CD8-positive, alpha-beta memory T cell (primary cell): ENCODE data around the gene TLE6. TPM values are rescaled to one million over a fixed set of nuclear protein-coding genes. Genes with fewer than 3 reads are reported as not detected.

Experiments
- CTCF ChIA-PET: fragments of 350-600 bp; sonication (Branson Sonifier 250); formaldehyde crosslinking; loops from one replicate; lab custom pipeline; 2021; ENCODE audit warnings: antibody characterized with exemption; lab: Charles Lee
- POLR2A ChIA-PET: fragments of 350-600 bp; sonication (Branson Sonifier 250); formaldehyde crosslinking; loops from one replicate; lab custom pipeline; 2021; ENCODE audit warnings: antibody characterized with exemption; lab: Charles Lee
- DNase-seq, 5 donors: peaks; one replicate each; pipeline versions ENCODE4 v3.0.0 to v3.0.0-alpha.2; 2020 to 2022; ENCODE audit warnings: mixed read lengths in 1 of 5
- H3K27ac ChIP-seq: one replicate; pipeline ENCODE4 v1.7.0; 2013; ENCODE audit warnings: low read depth, mild to moderate bottlenecking, low read length, moderate library complexity
- H3K27me3 ChIP-seq: 2 replicates; pipeline ENCODE4 v1.7.0; 2013; ENCODE audit warnings: low read length, mild to moderate bottlenecking; ENCODE audit not compliant: insufficient read depth, poor library complexity, severe bottlenecking
- H3K36me3 ChIP-seq: 2 replicates; pipeline ENCODE4 v1.7.0; 2013; ENCODE audit warnings: mild to moderate bottlenecking, low read length, moderate library complexity; ENCODE audit not compliant: insufficient read depth
- H3K4me1 ChIP-seq: 2 replicates; pipeline ENCODE4 v1.7.0; 2013; ENCODE audit warnings: mild to moderate bottlenecking, low read length, moderate library complexity; ENCODE audit not compliant: insufficient read depth
- H3K4me3 ChIP-seq: 2 replicates; pipeline ENCODE4 v1.7.0; 2013; ENCODE audit warnings: mild to moderate bottlenecking, low read length
- H3K9me3 ChIP-seq: 2 replicates; pipeline ENCODE4 v1.7.0; 2013; ENCODE audit warnings: mild to moderate bottlenecking, low read length
- H3K27ac Mint-ChIP-seq, 8 donors: one replicate each; pipeline ENCODE4 v1.8.0; 2020 to 2021; ENCODE audit warnings: mixed read lengths in 8 of 8, mild to moderate bottlenecking in 6 of 8, inconsistent platforms in 3 of 8, moderate library complexity in 3 of 8
- H3K27me3 Mint-ChIP-seq, 2 donors: one replicate each; pipeline ENCODE4 v1.8.0; 2020 to 2021; ENCODE audit warnings: mixed read lengths in 2 of 2, mild to moderate bottlenecking in 1 of 2, moderate library complexity in 1 of 2
- H3K36me3 Mint-ChIP-seq, 3 donors: one replicate each; pipeline ENCODE4 v1.8.0; 2020 to 2021; ENCODE audit warnings: mixed read lengths in 3 of 3, inconsistent platforms in 1 of 3, mild to moderate bottlenecking in 1 of 3
- H3K4me1 Mint-ChIP-seq, 3 donors: one replicate each; pipeline ENCODE4 v1.8.0; 2020 to 2021; ENCODE audit warnings: mixed read lengths in 3 of 3, inconsistent platforms in 1 of 3, mild to moderate bottlenecking in 1 of 3
- H3K4me3 Mint-ChIP-seq, 7 donors: one replicate each; pipeline ENCODE4 v1.8.0; 2020 to 2021; ENCODE audit warnings: mixed read lengths in 7 of 7, mild to moderate bottlenecking in 6 of 7, moderate library complexity in 4 of 7, inconsistent platforms in 2 of 7
- H3K9me3 Mint-ChIP-seq, 5 donors: one replicate each; pipeline ENCODE4 v1.8.0; 2020 to 2022; ENCODE audit warnings: mixed read lengths in 5 of 5, mild to moderate bottlenecking in 3 of 5, moderate library complexity in 2 of 5, inconsistent platforms in 1 of 5
- polyA plus RNA-seq: library from polyadenylated mRNA; unstranded; fragments of 300-500 nt; fragmentation: Illumina TruSeq; gene quantifications from one replicate; pipeline ENCODE4 v1.2.3, GENCODE V29; 2021
- total RNA-seq, 2 experiments: library from RNA; stranded (reverse); gene quantifications; one replicate each; pipeline ENCODE4 v1.2.3, GENCODE V29; 2021

TLE6 gene
- total and polyA plus RNA-seq, 3 experiments from 2014 or later = 1.1 to 1.3 TPM; not detected in 1

DNA sequence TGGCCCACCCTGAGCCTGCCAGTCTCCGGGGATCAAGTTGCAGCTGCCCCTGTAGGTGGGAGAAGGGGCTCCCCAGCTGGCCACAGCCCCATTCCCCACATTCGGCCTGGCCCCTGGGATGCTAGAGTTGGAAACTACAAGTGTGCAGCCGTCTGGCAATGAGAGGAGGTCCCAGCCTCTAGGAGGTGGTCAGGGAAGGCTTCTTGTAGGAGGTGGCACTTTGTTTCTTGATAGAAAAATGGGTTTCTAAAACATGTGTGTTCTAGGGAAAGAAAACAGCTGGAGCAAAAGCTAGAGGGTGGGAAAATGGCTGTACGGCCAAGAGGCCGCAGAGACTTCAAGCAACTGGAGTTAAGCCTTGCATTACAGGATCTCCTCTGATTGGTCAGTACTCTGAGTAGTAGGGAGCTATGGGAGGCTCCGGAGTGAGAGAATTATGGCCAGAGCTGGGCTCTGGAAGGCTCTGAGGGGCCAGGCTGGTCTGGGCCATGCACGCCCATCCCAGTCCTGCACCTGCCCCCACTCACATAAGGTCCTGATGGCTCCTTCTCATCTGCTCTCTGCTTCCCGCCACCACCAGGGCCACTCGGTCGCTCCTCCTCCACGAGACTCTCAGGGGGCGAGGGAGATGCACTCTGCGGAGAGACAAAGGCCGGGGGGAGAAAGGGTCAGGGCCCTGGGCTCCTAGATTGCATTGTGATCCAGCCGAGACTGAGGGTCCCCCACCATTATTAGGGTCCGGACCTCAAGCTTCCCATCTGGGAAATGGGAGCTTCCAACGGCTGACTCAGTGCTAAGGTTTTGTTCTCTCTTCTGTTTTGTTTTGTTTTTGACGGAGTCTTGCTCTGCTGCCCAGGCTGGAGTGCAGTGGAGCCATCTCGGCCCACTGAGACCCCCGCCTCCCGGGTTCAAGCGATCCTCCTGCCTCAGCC is 38.0 kb downstream of the TLE6 start:
- no peaks in the 10 kb centered on the region for H3K4me1 Mint-ChIP-seq
- Histone ChIP-seq H3K27me3 (no peaks in the 10 kb centered on the region), H3K36me3 (no peaks in the 10 kb centered on the region), H3K27ac (no peak overlapping the region), H3K4me1 (no peaks in the 10 kb centered on the region), H3K9me3 (no peaks in the 10 kb centered on the region), H3K4me3 (no peak overlapping the region)
- DNase-seq = no peak
- H3K4me3 Mint-ChIP-seq = no peak overlapping the region
- peaks cover 0 to 2% of the 10 kb centered on the region in 2 donors for H3K27me3 Mint-ChIP-seq
- H3K9me3 Mint-ChIP-seq = no peaks in the 10 kb centered on the region
- ChIA-PET POLR2A (no interaction called here), CTCF (interaction anchor here (1.0 kb wide), 1 partner anchor 9 kb away, joined by 3 read pairs; no protein-coding TSS in a partner anchor)
- H3K36me3 Mint-ChIP-seq = peaks cover 0 to 18% (median 4%) of the 10 kb centered on the region in 3 donors
- peak overlapping the region in 2 of 8 donors; percentile 29 to 50 for H3K27ac Mint-ChIP-seq

DNA sequence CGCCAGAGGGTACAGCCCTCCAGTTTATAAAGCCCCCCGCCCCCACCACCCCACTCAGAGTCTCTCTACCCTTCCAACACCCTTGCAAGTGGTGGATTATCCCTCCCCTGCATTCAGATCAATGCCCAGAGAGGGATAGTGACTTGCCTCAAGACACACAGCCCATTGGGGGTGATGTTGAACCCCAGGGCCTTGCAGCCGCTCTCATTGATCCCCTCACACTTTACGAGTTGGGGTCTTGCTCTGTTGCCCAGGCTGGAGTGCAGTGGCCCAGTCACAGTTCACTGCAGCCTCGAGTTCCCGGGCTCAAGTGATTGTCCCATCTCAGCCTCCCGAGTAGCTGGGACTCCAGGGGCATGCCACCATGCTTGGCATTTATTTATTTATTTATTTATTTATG is 40.6 kb downstream of the TLE6 start:
- Histone ChIP-seq H3K27ac (no peak overlapping the region), H3K27me3 (no peaks in the 10 kb centered on the region), H3K4me1 (no peaks in the 10 kb centered on the region), H3K36me3 (no peaks in the 10 kb centered on the region), H3K4me3 (no peak overlapping the region), H3K9me3 (no peaks in the 10 kb centered on the region)
- peaks cover 0 to 12% (median 4%) of the 10 kb centered on the region in 3 donors for H3K36me3 Mint-ChIP-seq
- peaks cover 0 to 3% of the 10 kb centered on the region in 2 donors for H3K27me3 Mint-ChIP-seq
- DNase-seq = no peak
- H3K27ac Mint-ChIP-seq = no peak overlapping the region
- H3K4me1 Mint-ChIP-seq = peaks cover 0 to 2% (median 0%) of the 10 kb centered on the region in 3 donors
- ChIA-PET CTCF (interaction anchor here (1.1 kb wide), 1 partner anchor 86 kb away, joined by 3 read pairs; no protein-coding TSS in a partner anchor), POLR2A (no interaction called here)
- no peak overlapping the region for H3K4me3 Mint-ChIP-seq
- H3K9me3 Mint-ChIP-seq = no peaks in the 10 kb centered on the region

GRCh38 chr19:3019211-3019854 is 42.0 kb downstream of the TLE6 start:
- Histone ChIP-seq H3K36me3 (no peaks in the 10 kb centered on the region), H3K4me3 (no peak overlapping the region), H3K4me1 (peaks cover 2% of the 10 kb centered on the region), H3K27ac (no peak overlapping the region), H3K9me3 (no peaks in the 10 kb centered on the region), H3K27me3 (no peaks in the 10 kb centered on the region)
- no peak for DNase-seq
- H3K9me3 Mint-ChIP-seq = no peaks in the 10 kb centered on the region
- peaks cover 0 to 6% (median 0%) of the 10 kb centered on the region in 3 donors for H3K36me3 Mint-ChIP-seq
- peaks cover 1 to 6% (median 4%) of the 10 kb centered on the region in 3 donors for H3K4me1 Mint-ChIP-seq
- H3K27ac Mint-ChIP-seq = no peak overlapping the region
- H3K4me3 Mint-ChIP-seq = no peak overlapping the region
- ChIA-PET CTCF (no interaction called here), POLR2A (no interaction called here)
- peaks cover 0 to 6% of the 10 kb centered on the region in 2 donors for H3K27me3 Mint-ChIP-seq

DNA sequence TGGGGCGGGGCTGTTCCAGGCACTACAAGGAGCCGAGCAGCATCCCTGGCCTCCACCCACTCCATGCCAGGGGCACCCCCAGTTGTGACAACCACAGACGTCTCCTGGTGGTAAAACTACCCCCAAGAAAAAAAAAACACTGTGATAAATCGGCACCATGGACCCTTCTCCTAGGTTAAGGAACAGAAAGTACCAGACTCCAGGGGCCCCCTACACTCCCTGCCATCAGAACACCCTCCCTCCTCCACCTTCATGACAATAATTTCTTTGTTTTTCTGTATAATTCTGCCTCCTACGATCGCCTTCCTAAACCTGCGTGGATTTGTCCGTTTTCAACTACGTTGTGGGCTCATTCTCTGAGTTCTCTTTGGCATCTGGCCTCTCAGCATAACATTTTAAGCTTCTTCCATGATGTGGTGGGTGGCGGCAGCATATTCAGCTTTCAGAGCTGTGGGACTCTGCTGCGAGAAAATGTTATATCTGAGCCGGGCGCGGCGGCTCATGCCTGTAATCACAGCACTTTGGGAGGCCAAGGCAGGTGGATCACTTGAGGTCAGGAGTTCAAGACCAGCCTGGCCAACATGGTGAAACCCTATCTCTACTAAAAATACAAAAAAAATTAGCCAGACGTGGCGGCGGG is 43.1 kb downstream of the TLE6 start:
- no peak overlapping the region for H3K27ac Mint-ChIP-seq
- H3K36me3 Mint-ChIP-seq = no peaks in the 10 kb centered on the region
- peaks cover 1 to 6% of the 10 kb centered on the region in 2 donors for H3K27me3 Mint-ChIP-seq
- no peak overlapping the region for H3K4me3 ChIP-seq
- DNase-seq = no peak
- no peaks in the 10 kb centered on the region for H3K9me3 ChIP-seq
- ChIA-PET POLR2A (no interaction called here), CTCF (no interaction called here)
- H3K4me1 ChIP-seq = peaks cover 12% of the 10 kb centered on the region
- H3K36me3 ChIP-seq = no peaks in the 10 kb centered on the region
- H3K4me1 Mint-ChIP-seq = peaks cover 9 to 17% (median 11%) of the 10 kb centered on the region in 3 donors
- H3K4me3 Mint-ChIP-seq = no peak overlapping the region
- H3K27me3 ChIP-seq = no peaks in the 10 kb centered on the region
- no peaks in the 10 kb centered on the region for H3K9me3 Mint-ChIP-seq
- no peak overlapping the region for H3K27ac ChIP-seq

DNA sequence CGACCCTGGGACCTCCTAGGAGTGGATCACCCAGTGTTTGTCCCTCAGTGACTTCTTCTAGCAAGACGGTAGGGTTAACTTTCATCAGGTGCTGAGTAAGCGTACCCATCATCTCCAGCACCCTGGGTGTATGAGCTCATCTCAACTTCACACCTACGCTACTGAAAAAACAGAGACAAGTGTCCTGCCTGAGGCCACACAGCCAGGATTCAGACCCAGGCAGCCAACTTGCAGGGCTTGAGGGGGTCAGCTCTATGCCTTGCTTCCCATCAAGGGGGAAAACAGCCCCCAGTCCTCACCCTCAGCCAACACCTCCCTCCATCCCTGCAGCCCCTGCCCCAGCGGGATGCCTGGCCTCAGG is 47.1 kb downstream of the TLE6 start:
- Mint-ChIP-seq H3K4me3 (peak overlapping the region in 3 of 7 donors; percentile 41 to 53 (median 52)), H3K27me3 (peaks cover 5 to 6% of the 10 kb centered on the region in 2 donors), H3K27ac (peak overlapping the region in 1 of 8 donors; percentile 22), H3K9me3 (no peaks in the 10 kb centered on the region), H3K36me3 (no peaks in the 10 kb centered on the region), H3K4me1 (peaks cover 9 to 31% (median 20%) of the 10 kb centered on the region in 3 donors)
- no peak for DNase-seq
- ChIA-PET CTCF (no interaction called here), POLR2A (interaction anchor here (0.8 kb wide), 1 partner anchor 11 kb away, joined by 3 read pairs; no protein-coding TSS in a partner anchor)
- Histone ChIP-seq H3K4me3 (no peak overlapping the region), H3K27me3 (no peaks in the 10 kb centered on the region), H3K36me3 (no peaks in the 10 kb centered on the region), H3K9me3 (no peaks in the 10 kb centered on the region), H3K4me1 (peaks cover 22% of the 10 kb centered on the region), H3K27ac (no peak overlapping the region)

DNA sequence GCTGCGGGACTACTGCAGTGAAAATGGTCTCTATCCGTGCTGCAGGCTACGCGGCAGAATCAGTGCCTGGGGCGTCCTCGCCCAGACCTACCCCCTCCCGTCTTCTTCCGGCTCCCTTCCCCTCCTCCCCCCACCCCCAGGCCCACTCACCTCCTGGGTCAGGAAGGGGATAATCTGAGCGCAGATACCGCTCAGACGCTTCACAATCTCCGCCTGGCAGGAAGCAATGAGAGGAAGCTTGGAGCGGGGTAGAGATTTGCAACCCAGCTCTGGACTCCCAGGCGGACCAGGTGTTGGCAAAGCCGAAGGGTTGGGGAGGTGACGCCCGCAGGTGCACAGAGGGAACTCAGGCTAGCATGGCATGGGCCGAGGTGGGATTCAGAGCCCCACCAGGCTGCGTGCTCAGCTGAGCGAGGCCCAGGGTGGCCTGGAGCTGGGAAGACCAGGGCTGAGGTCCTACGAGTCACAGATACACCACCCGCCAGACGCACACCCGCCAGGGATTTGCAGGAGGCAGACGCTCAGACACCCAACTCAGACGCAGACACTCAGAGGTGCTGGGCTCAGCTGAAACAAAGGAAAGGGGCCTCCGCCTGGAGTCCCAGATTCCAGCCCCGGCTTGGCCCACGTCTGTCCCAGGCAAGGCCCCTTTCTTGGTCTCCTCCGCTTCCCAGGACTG is 47.6 kb downstream of the TLE6 start:
- CTCF ChIA-PET = no interaction called here

GRCh38 chr19:3025549-3025886 is 48.2 kb downstream of the TLE6 start:
- no peaks in the 10 kb centered on the region for H3K9me3 Mint-ChIP-seq
- H3K27ac ChIP-seq = no peak overlapping the region
- DNase-seq = no peak
- no peaks in the 10 kb centered on the region for H3K36me3 ChIP-seq
- no peak overlapping the region for H3K4me3 ChIP-seq
- ChIA-PET CTCF (no interaction called here), POLR2A (interaction anchor here (0.7 to 0.8 kb wide), 2 partner anchors 10 to 36 kb away, joined by 3 read pairs; no protein-coding TSS in a partner anchor)
- H3K27me3 ChIP-seq = no peaks in the 10 kb centered on the region
- H3K27me3 Mint-ChIP-seq = peaks cover 6 to 7% of the 10 kb centered on the region in 2 donors
- no peaks in the 10 kb centered on the region for H3K36me3 Mint-ChIP-seq
- H3K9me3 ChIP-seq = no peaks in the 10 kb centered on the region
- peaks cover 15 to 40% (median 26%) of the 10 kb centered on the region in 3 donors for H3K4me1 Mint-ChIP-seq
- H3K4me3 Mint-ChIP-seq = peak overlapping the region in 3 of 7 donors; percentile 9 to 51 (median 20)
- H3K4me1 ChIP-seq = peaks cover 22% of the 10 kb centered on the region
- H3K27ac Mint-ChIP-seq = peak overlapping the region in 1 of 8 donors; percentile 68

More for the DNA sequence above, 47.6 kb downstream of the TLE6 start:
- H3K4me1 Mint-ChIP-seq = peaks cover 12 to 36% (median 24%) of the 10 kb centered on the region in 3 donors
- Histone ChIP-seq H3K27me3 (no peaks in the 10 kb centered on the region), H3K27ac (no peak overlapping the region), H3K36me3 (no peaks in the 10 kb centered on the region), H3K9me3 (no peaks in the 10 kb centered on the region), H3K4me1 (peaks cover 22% of the 10 kb centered on the region), H3K4me3 (no peak overlapping the region)
- no peaks in the 10 kb centered on the region for H3K36me3 Mint-ChIP-seq
- peak overlapping the region in 3 of 7 donors; percentile 52 to 58 (median 53) for H3K4me3 Mint-ChIP-seq
- no peak for DNase-seq
- POLR2A ChIA-PET = interaction anchor here (0.8 kb wide), 1 partner anchor 11 kb away, joined by 3 read pairs; no protein-coding TSS in a partner anchor
- peaks cover 6 to 7% of the 10 kb centered on the region in 2 donors for H3K27me3 Mint-ChIP-seq
- H3K27ac Mint-ChIP-seq = peak overlapping the region in 1 of 8 donors; percentile 72
- H3K9me3 Mint-ChIP-seq = no peaks in the 10 kb centered on the region
